OCI-LY7 (cell line): ENCODE measurements around the gene SPSB1. TPM values are rescaled to one million over a fixed set of nuclear protein-coding genes. Genes with fewer than 3 reads are reported as not detected.

ENCODE experiments used
- BruUV-seq: library from RNA; stranded (reverse); fragments of 400-500 nt; replicated peaks from 2 replicates; lab custom pipeline; 2021; lab: Mats Ljungman, UMichigan
- CTCF ChIA-PET: fragments of 300-600 bp; sonication (Branson Sonifier 250); formaldehyde crosslinking; loops from one replicate; lab custom pipeline; 2022; ENCODE audit warnings: antibody characterized with exemption; ENCODE audit not compliant: unreplicated experiment; lab: Charles Lee
- POLR2A ChIA-PET: fragments of 300-600 bp; sonication (Branson Sonifier 250); formaldehyde crosslinking; loops from one replicate; lab custom pipeline; 2022; ENCODE audit warnings: antibody characterized with exemption; lab: Charles Lee
- DNase-seq: peaks from one replicate; pipeline ENCODE4 v3.0.0-alpha.2; 2015; ENCODE audit warnings: low spot score
- H2AFZ ChIP-seq: fragments of 200-600 bp; sonication (generic), shearing (Covaris generic); 2 replicates; pipeline ENCODE4 v1.6.1; 2014; ENCODE audit warnings: mild to moderate bottlenecking, antibody characterized with exemption, low read length, moderate library complexity
- H3K27ac ChIP-seq: fragments of 200-600 bp; sonication (generic); 2 replicates; pipeline ENCODE4 v1.5.1; 2014; ENCODE audit warnings: mixed run types, low read depth, mild to moderate bottlenecking, moderate library complexity, low read length, inconsistent platforms; ENCODE audit not compliant: poor library complexity, severe bottlenecking
- H3K36me3 ChIP-seq: fragments of 200-600 bp; sonication (generic); 2 replicates; pipeline ENCODE4 v1.6.1; 2014; ENCODE audit warnings: mild to moderate bottlenecking, antibody characterized with exemption, low read length, moderate library complexity, mixed read lengths; ENCODE audit not compliant: insufficient read depth
- H3K4me1 ChIP-seq: fragments of 200-600 bp; sonication (generic); 2 replicates; pipeline ENCODE4 v1.5.1; 2014; ENCODE audit warnings: mild to moderate bottlenecking, low read length; ENCODE audit not compliant: insufficient read depth, poor library complexity, severe bottlenecking
- H3K4me2 ChIP-seq: fragments of 200-600 bp; sonication (generic); 2 replicates; pipeline ENCODE4 v1.6.1; 2014; ENCODE audit warnings: mild to moderate bottlenecking, low read length
- H3K4me3 ChIP-seq: fragments of 200-600 bp; sonication (generic); 2 replicates; pipeline ENCODE4 v1.5.1; 2014; ENCODE audit warnings: mild to moderate bottlenecking, low read depth, low read length; ENCODE audit not compliant: poor library complexity, severe bottlenecking
- H3K79me2 ChIP-seq: fragments of 200-600 bp; sonication (generic); 2 replicates; pipeline ENCODE4 v1.6.1; 2016; ENCODE audit warnings: low read depth, mild to moderate bottlenecking, low read length, moderate library complexity, mixed read lengths; ENCODE audit not compliant: insufficient read depth
- H3K9me2 ChIP-seq: fragments of 200-600 bp; sonication (generic); 2 replicates; pipeline ENCODE4 v1.6.1; 2016; ENCODE audit warnings: mild to moderate bottlenecking, low read length, mixed read lengths; ENCODE audit not compliant: insufficient read depth
- H3K9me3 ChIP-seq: fragments of 200-600 bp; sonication (generic); 2 replicates; pipeline ENCODE4 v1.6.1; 2014; ENCODE audit warnings: mild to moderate bottlenecking, mixed run types, low read length, mixed read lengths
- H4K20me1 ChIP-seq: fragments of 200-600 bp; sonication (generic); 2 replicates; pipeline ENCODE4 v1.6.1; 2014; ENCODE audit warnings: mild to moderate bottlenecking, antibody characterized with exemption, low read length, moderate library complexity, mixed read lengths; ENCODE audit not compliant: insufficient read depth
- EZH2phosphoT487 ChIP-seq: fragments of 200-600 bp; sonication (generic); IDR thresholded peaks from 2 replicates; pipeline ENCODE4 v1.6.1; 2018; ENCODE audit warnings: low read depth, borderline replicate concordance, mild to moderate bottlenecking, mixed run types, antibody characterized with exemption, low read length, moderate library complexity, mixed read lengths
- intact Hi-C: fragments of 100-400 bp; cut with micrococcal nuclease; formaldehyde crosslinking; loops from one replicate; pipeline ENCODE4 v1.10.0; 2022; ENCODE audit not compliant: unreplicated experiment
- total RNA-seq, 2 experiments: library from RNA; depleted of rRNA in 1 of 2; stranded (reverse); fragments of >200 nt in 1 of 2; shearing (Covaris generic) in 1 of 2; gene quantifications; 2 replicates each; pipeline ENCODE4 v1.2.3, GENCODE V29; 2014 to 2022
- TF ChIP-seq, protein P1 (sequence below): fragments of 200-600 bp; sonication (generic); conservative IDR thresholded peaks from 2 replicates; pipeline ENCODE4 v1.5.1; 2014; ENCODE audit warnings: mild to moderate bottlenecking, antibody characterized with exemption, low read length, moderate library complexity, mixed read lengths

The SPSB1 gene
- total RNA-seq, 2 experiments from 2014 or later, result 1.2 to 14.0 TPM

DNA sequence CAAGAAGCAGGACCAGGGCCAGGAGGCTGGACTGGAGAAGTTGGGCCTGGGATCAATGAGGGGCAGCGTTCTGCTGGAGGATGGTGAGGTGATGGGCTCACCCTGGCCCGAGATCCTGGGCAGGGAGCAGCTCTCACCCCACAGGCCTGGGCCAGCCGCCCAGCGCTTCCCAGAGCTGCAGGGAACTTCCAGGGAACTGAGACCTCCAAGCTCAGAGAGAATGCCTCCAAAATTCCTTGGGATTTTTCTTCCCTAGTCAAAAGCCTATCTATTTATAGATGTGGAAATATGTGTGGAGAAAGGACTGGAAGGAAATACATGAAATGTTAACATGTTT, 121.2 kb downstream of the SPSB1 start:
- no peaks in the 10 kb centered on the region for H4K20me1 ChIP-seq
- H3K79me2 ChIP-seq, result no peaks in the 10 kb centered on the region
- TF ChIP-seq EZH2phosphoT487, result no peak
- TF ChIP-seq, protein P1, sequence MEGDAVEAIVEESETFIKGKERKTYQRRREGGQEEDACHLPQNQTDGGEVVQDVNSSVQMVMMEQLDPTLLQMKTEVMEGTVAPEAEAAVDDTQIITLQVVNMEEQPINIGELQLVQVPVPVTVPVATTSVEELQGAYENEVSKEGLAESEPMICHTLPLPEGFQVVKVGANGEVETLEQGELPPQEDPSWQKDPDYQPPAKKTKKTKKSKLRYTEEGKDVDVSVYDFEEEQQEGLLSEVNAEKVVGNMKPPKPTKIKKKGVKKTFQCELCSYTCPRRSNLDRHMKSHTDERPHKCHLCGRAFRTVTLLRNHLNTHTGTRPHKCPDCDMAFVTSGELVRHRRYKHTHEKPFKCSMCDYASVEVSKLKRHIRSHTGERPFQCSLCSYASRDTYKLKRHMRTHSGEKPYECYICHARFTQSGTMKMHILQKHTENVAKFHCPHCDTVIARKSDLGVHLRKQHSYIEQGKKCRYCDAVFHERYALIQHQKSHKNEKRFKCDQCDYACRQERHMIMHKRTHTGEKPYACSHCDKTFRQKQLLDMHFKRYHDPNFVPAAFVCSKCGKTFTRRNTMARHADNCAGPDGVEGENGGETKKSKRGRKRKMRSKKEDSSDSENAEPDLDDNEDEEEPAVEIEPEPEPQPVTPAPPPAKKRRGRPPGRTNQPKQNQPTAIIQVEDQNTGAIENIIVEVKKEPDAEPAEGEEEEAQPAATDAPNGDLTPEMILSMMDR, result no peak
- ChIA-PET CTCF (interaction anchor here (1.3 kb wide), 2 partner anchors 9 to 13 kb away, joined by 8 to 10 read pairs; no protein-coding TSS in a partner anchor), POLR2A (interaction anchor here (2.2 to 2.7 kb wide), 2 partner anchors 9 to 14 kb away, joined by 13 to 19 read pairs; no protein-coding TSS in a partner anchor)
- no peaks in the 10 kb centered on the region for H3K9me3 ChIP-seq
- DNase-seq, result no peak
- peak overlapping the region; percentile 91 for H3K27ac ChIP-seq
- H3K4me1 ChIP-seq, result peaks cover 83% of the 10 kb centered on the region
- no TSS peak for BruUV-seq
- intact Hi-C loops, result loop anchor here (1.0 to 5.0 kb wide), 2 partner anchors 12 to 122 kb away; partner anchors contain the start of gene SPSB1
- H3K36me3 ChIP-seq, result no peaks in the 10 kb centered on the region
- H2AFZ ChIP-seq, result no peak overlapping the region
- no peaks in the 10 kb centered on the region for H3K9me2 ChIP-seq
- peak overlapping the region; percentile 85 for H3K4me2 ChIP-seq
- peak overlapping the region; percentile 57 for H3K4me3 ChIP-seq

DNA sequence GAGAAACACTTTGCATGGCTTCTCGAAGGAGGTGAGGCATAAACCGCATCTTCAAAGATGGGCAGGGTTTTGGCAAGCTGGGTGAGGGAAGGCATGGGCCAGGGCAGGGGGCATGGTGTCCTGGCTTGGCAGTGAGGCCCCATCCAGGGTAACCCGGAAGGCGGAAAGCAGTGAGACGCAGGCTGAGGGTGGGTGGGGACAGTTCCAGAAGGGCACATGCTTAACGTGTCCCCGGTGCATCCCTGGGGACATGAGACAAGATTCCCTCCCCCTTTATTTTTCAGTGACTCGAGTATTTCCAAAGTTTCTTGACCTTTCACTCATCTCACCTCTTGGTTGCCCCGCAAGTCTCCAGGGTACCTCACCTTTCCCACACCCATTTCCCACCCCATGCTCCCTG, 123.8 kb downstream of the SPSB1 start:
- H3K4me2 ChIP-seq, result peak overlapping the region; percentile 69
- ChIA-PET CTCF (no interaction called here), POLR2A (interaction anchor here (1.0 to 1.6 kb wide), 2 partner anchors 9 to 10 kb away, joined by 3 to 8 read pairs; no protein-coding TSS in a partner anchor)
- no peak for TF ChIP-seq EZH2phosphoT487
- TF ChIP-seq, protein P1, result no peak
- H3K27ac ChIP-seq, result peak overlapping the region; percentile 74
- H4K20me1 ChIP-seq, result no peaks in the 10 kb centered on the region
- peak overlapping the region; percentile 25; the same call in 1 of the 2 replicates for H2AFZ ChIP-seq
- H3K4me1 ChIP-seq, result peaks cover 97% of the 10 kb centered on the region
- DNase-seq, result peak; percentile 50
- H3K9me3 ChIP-seq, result no peaks in the 10 kb centered on the region
- intact Hi-C loops, result no loop called here
- no peaks in the 10 kb centered on the region for H3K9me2 ChIP-seq
- H3K79me2 ChIP-seq, result no peaks in the 10 kb centered on the region
- H3K36me3 ChIP-seq, result no peaks in the 10 kb centered on the region
- BruUV-seq, result no TSS peak
- H3K4me3 ChIP-seq, result peak overlapping the region; percentile 54

DNA sequence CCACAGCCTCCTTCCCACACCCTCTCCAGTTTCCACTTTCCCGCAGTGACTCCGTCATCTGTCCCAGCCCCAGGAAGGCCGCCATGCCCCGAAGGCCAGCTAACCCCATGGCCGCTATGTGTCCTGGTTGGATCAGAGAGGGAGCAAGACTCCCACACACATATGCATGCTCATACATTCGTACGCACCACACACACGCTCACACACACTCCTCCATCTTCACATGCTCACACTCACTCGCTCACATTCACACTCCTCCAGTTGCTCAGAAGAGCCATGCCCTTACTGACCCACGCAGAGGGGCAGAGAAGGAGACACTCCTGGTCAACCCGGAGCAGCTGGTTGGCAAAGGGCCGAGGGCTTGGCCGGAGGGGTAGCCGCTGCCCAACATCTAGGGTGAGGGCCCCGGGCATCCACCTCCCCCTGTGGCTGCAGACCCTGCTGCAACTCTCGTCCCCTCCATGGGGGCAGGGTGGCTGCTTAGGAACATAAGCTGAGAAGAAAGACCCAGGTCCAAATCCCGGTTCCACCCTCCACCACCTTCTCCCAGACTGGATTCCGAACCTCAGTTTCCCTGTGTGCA, 124.3 kb downstream of the SPSB1 start:
- Histone ChIP-seq H3K9me3 (no peaks in the 10 kb centered on the region), H4K20me1 (no peaks in the 10 kb centered on the region), H3K79me2 (no peaks in the 10 kb centered on the region), H3K4me2 (peak overlapping the region; percentile 69), H3K4me3 (peak overlapping the region; percentile 54), H3K4me1 (peaks cover 97% of the 10 kb centered on the region), H3K27ac (peak overlapping the region; percentile 74), H2AFZ (no peak overlapping the region; the same call in 1 of the 2 replicates), H3K36me3 (no peaks in the 10 kb centered on the region), H3K9me2 (no peaks in the 10 kb centered on the region)
- TF ChIP-seq, protein P1, result no peak
- no peak for TF ChIP-seq EZH2phosphoT487
- intact Hi-C loops, result no loop called here
- ChIA-PET CTCF (no interaction called here), POLR2A (interaction anchor here (1.6 kb wide), 1 partner anchor 8 kb away, joined by 8 read pairs; no protein-coding TSS in a partner anchor)
- no peak for DNase-seq
- BruUV-seq, result no TSS peak
